Keratinocyte (primary cell): ENCODE measurements around the gene CATSPERE.

Source experiments
- CTCF ChIP-seq, 3 experiments: IDR thresholded peaks in 1 of 3; conservative IDR thresholded peaks in 1 of 3; optimal IDR thresholded peaks in 1 of 3; 2 replicates in 2 of 3; 3 replicates in 1 of 3; pipeline versions ENCODE3 to v1.5.1; 2011; ENCODE audit warnings: low read length in 3 of 3, mild to moderate bottlenecking in 3 of 3, moderate library complexity in 2 of 3, control low read depth in 1 of 3, inconsistent platforms in 1 of 3; ENCODE audit not compliant: insufficient read depth in 2 of 3; ENCODE audit errors: extremely low read depth in 1 of 3
- EZH2 ChIP-seq: IDR thresholded peaks from one replicate; pipeline ENCODE4 v1.6.1; 2012; ENCODE audit warnings: inconsistent platforms, mild to moderate bottlenecking, low read length, moderate library complexity

- TF ChIP-seq CTCF (optimal IDR thresholded peaks at IDR 0.05 in 1 of 3, IDR thresholded peaks at IDR 0.05 in 1 of 3, conservative IDR thresholded peaks at IDR 0.05 in 1 of 3; ENCODE audit: extremely low read depth in 1 of 3, insufficient read depth in 2 of 3, low read length in 3 of 3) (no peak), EZH2 (no peak)
Measured at GRCh38 chr1:244667797-244668196, 206.7 kb downstream of the CATSPERE start.
